H1 (cell line): ENCODE results near the gene GXYLT1. TPM values are rescaled to one million over a fixed set of nuclear protein-coding genes. Genes with fewer than 3 reads are reported as not detected.

ENCODE experiments used
- CTCF ChIA-PET: fragments of 300-600 bp; sonication (Branson Sonifier 250); formaldehyde crosslinking; loops from one replicate; lab custom pipeline; 2021; ENCODE audit not compliant: partially characterized antibody; lab: Charles Lee
- POLR2A ChIA-PET: fragments of 300-600 bp; sonication (Branson Sonifier 250); formaldehyde crosslinking; loops from one replicate; lab custom pipeline; 2021; ENCODE audit warnings: inconsistent platforms; ENCODE audit not compliant: partially characterized antibody; lab: Charles Lee
- DNase-seq, 2 experiments: peaks; one replicate each; pipeline versions ENCODE4 v3.0.0 to v3.0.0-alpha.2; 2010 to 2022; ENCODE audit warnings: low spot score in 2 of 2, low read depth in 1 of 2, mixed read lengths in 1 of 2
- FAIRE-seq: peaks from 2 replicates; lab custom pipeline; 2011; peaks lifted over from hg19 to GRCh38; lab: Jason Lieb, UNC
- H2AFZ ChIP-seq: 2 replicates; pipeline ENCODE4 v1.8.1; 2012; ENCODE audit warnings: low read length, inconsistent platforms
- H2AK5ac ChIP-seq: 2 replicates; pipeline ENCODE4 v1.6.1; 2013; ENCODE audit warnings: low read depth, low read length
- H2BK120ac ChIP-seq: replicated peaks from 2 replicates; pipeline ENCODE3; 2013; ENCODE audit warnings: low read depth, low read length, inconsistent platforms
- H2BK12ac ChIP-seq: 2 replicates; pipeline ENCODE4 v1.6.1; 2013; ENCODE audit warnings: low read depth, low read length
- H2BK15ac ChIP-seq: 2 replicates; pipeline ENCODE4 v1.6.1; 2013; ENCODE audit warnings: low read length
- H2BK20ac ChIP-seq: 2 replicates; pipeline ENCODE4 v1.6.1; 2013; ENCODE audit warnings: low read length
- H2BK5ac ChIP-seq: 2 replicates; pipeline ENCODE4 v1.6.1; 2013; ENCODE audit warnings: low read depth, low read length
- H3K14ac ChIP-seq: 2 replicates; pipeline ENCODE4 v1.6.1; 2013; ENCODE audit warnings: inconsistent platforms; ENCODE audit not compliant: insufficient read length
- H3K18ac ChIP-seq: 2 replicates; pipeline ENCODE4 v1.6.1; 2013; ENCODE audit warnings: low read length; ENCODE audit errors: extremely low read depth
- H3K23ac ChIP-seq: 2 replicates; pipeline ENCODE4 v1.6.1; 2013; ENCODE audit warnings: inconsistent platforms; ENCODE audit not compliant: insufficient read length
- H3K23me2 ChIP-seq: 2 replicates; pipeline ENCODE4 v1.6.1; 2013; ENCODE audit warnings: low read depth, low read length
- H3K27ac ChIP-seq: 2 replicates; pipeline ENCODE4 v1.6.1; 2011; ENCODE audit warnings: low read depth, low read length, inconsistent platforms
- H3K27me3 ChIP-seq, 4 experiments: replicated peaks in 1 of 4; 1 replicate in 1 of 4; 2 replicates in 3 of 4; pipeline versions ENCODE4 v1.6.1 to v1.8.1; 2011 to 2013; ENCODE audit warnings: low read length in 3 of 4, mild to moderate bottlenecking in 3 of 4, inconsistent platforms in 2 of 4, mixed read lengths in 2 of 4, moderate library complexity in 1 of 4; ENCODE audit not compliant: control insufficient read depth in 3 of 4, insufficient read depth in 3 of 4; ENCODE audit errors: extremely low read depth in 1 of 4
- H3K36me3 ChIP-seq, 4 experiments: 2 replicates each; pipeline versions ENCODE4 v1.6.1 to v1.8.1; 2011 to 2013; ENCODE audit warnings: mild to moderate bottlenecking in 4 of 4, low read length in 3 of 4, moderate library complexity in 2 of 4, control low read depth in 1 of 4, inconsistent platforms in 1 of 4; ENCODE audit not compliant: insufficient read depth in 4 of 4, control insufficient read depth in 2 of 4
- H3K4ac ChIP-seq: replicated peaks from 2 replicates; pipeline ENCODE3; 2013; ENCODE audit warnings: low read length, low read depth, mixed read lengths, inconsistent platforms; ENCODE audit not compliant: insufficient read length
- H3K4me1 ChIP-seq, 4 experiments: replicated peaks in 1 of 4; 1 replicate in 1 of 4; 2 replicates in 3 of 4; pipeline versions ENCODE4 v1.6.1 to v1.8.1; 2011 to 2013; ENCODE audit warnings: low read length in 3 of 4, inconsistent platforms in 2 of 4, mixed read lengths in 1 of 4; ENCODE audit not compliant: insufficient read depth in 4 of 4, control insufficient read depth in 3 of 4
- H3K4me2 ChIP-seq, 2 experiments: 2 replicates each; pipeline versions ENCODE4 v1.6.1 to v1.8.1; 2011 to 2013; ENCODE audit warnings: low read depth in 2 of 2, low read length in 2 of 2, control low read depth in 1 of 2, inconsistent platforms in 1 of 2, mild to moderate bottlenecking in 1 of 2; ENCODE audit not compliant: insufficient read depth in 1 of 2
- H3K4me3 ChIP-seq, 4 experiments: fragments of 200-600, 300-600 bp in 1 of 4; sonication (generic), shearing (Covaris generic), sonication (Bioruptor Twin) in 1 of 4; 2 replicates each; pipeline versions ENCODE4 v1.5.1 to v1.8.1; 2011 to 2016; ENCODE audit warnings: low read length in 4 of 4, low read depth in 3 of 4, control low read depth in 2 of 4, inconsistent platforms in 2 of 4, mild to moderate bottlenecking in 2 of 4, mixed read lengths in 1 of 4, moderate library complexity in 1 of 4; ENCODE audit not compliant: insufficient read depth in 2 of 4; ENCODE audit errors: extremely low read depth in 1 of 4
- H3K56ac ChIP-seq: replicated peaks from 2 replicates; pipeline ENCODE3; 2013; ENCODE audit warnings: low read depth, mild to moderate bottlenecking, mixed read lengths, low read length, inconsistent platforms; ENCODE audit not compliant: insufficient read length
- H3K79me1 ChIP-seq: 2 replicates; pipeline ENCODE4 v1.6.1; 2013; ENCODE audit warnings: low read depth, low read length, control low read depth
- H3K79me2 ChIP-seq, 2 experiments: 2 replicates each; pipeline versions ENCODE4 v1.6.1 to v1.8.1; 2012 to 2013; ENCODE audit warnings: low read length in 2 of 2, mild to moderate bottlenecking in 2 of 2, inconsistent platforms in 1 of 2; ENCODE audit not compliant: insufficient read depth in 2 of 2, control insufficient read depth in 1 of 2
- H3K9ac ChIP-seq, 4 experiments: replicated peaks in 1 of 4; 1 replicate in 1 of 4; 2 replicates in 3 of 4; pipeline versions ENCODE4 v1.6.1 to v1.8.1; 2011 to 2013; ENCODE audit warnings: low read depth in 3 of 4, low read length in 3 of 4, control low read depth in 2 of 4, mild to moderate bottlenecking in 2 of 4, moderate library complexity in 2 of 4, inconsistent platforms in 1 of 4; ENCODE audit errors: extremely low read depth in 1 of 4
- H3K9me3 ChIP-seq, 2 experiments: 2 replicates each; pipeline versions ENCODE4 v1.6.1 to v1.8.1; 2012 to 2013; ENCODE audit warnings: mild to moderate bottlenecking in 2 of 2, moderate library complexity in 2 of 2, control low read depth in 1 of 2, inconsistent platforms in 1 of 2, low read depth in 1 of 2, low read length in 1 of 2, mixed read lengths in 1 of 2; ENCODE audit not compliant: insufficient read depth in 2 of 2
- H4K20me1 ChIP-seq, 2 experiments: replicated peaks in 1 of 2; 2 replicates each; pipeline versions ENCODE3 to v1.8.1; 2011 to 2013; ENCODE audit warnings: inconsistent platforms in 2 of 2, low read length in 2 of 2, mild to moderate bottlenecking in 1 of 2; ENCODE audit not compliant: insufficient read depth in 2 of 2, control insufficient read depth in 1 of 2
- H4K5ac ChIP-seq: 2 replicates; pipeline ENCODE4 v1.6.1; 2013; ENCODE audit warnings: low read length, low read depth, mixed read lengths, inconsistent platforms; ENCODE audit not compliant: insufficient read length
- H4K8ac ChIP-seq: 2 replicates; pipeline ENCODE4 v1.8.0; 2013; ENCODE audit warnings: mild to moderate bottlenecking, moderate library complexity, low read length, inconsistent platforms; ENCODE audit not compliant: insufficient read depth; ENCODE audit errors: extremely low read depth
- H4K91ac ChIP-seq: replicated peaks from 2 replicates; pipeline ENCODE3; 2013; ENCODE audit warnings: low read length, mixed read lengths, inconsistent platforms; ENCODE audit not compliant: insufficient read length
- ATF3 ChIP-seq: IDR thresholded peaks from 2 replicates; pipeline ENCODE4 v1.6.1; 2011; ENCODE audit warnings: low read depth, mild to moderate bottlenecking, low read length; ENCODE audit not compliant: insufficient read depth
- CBX5 ChIP-seq: fragments of 300-800, 300-1000 bp; sonication (generic); IDR thresholded peaks from 2 replicates; pipeline ENCODE4 v1.7.1; 2016; ENCODE audit warnings: antibody characterized with exemption, low read length, low read depth
- CREB1 ChIP-seq: IDR thresholded peaks from 2 replicates; pipeline ENCODE4 v1.6.1; 2012; ENCODE audit warnings: inconsistent platforms
- JUND ChIP-seq: IDR thresholded peaks from 2 replicates; pipeline ENCODE4 v1.6.1; 2011; ENCODE audit warnings: mild to moderate bottlenecking, improper control_type of control experiment, low read length
- KDM5A ChIP-seq: fragments of 200-600 bp; IDR thresholded peaks from 2 replicates; pipeline ENCODE4 v1.7.1; 2012; ENCODE audit warnings: mild to moderate bottlenecking, low read length, inconsistent platforms, mixed read lengths
- ZNF274 ChIP-seq: IDR thresholded peaks from 2 replicates; pipeline ENCODE4 v1.7.0; 2012; ENCODE audit warnings: low read length, borderline replicate concordance; ENCODE audit errors: extremely low read depth
- WGBS, 2 experiments: shearing (Covaris generic) in 1 of 2; methylation state at CpG; one replicate each; pipeline versions ENCODE4 v1.1.6 to v1.1.7; 2013 to 2015; ENCODE audit warnings: low lambda C conversion rate in 2 of 2, mixed read lengths in 2 of 2, inconsistent platforms in 1 of 2, low coverage in 1 of 2, missing lambda C conversion rate in 1 of 2; ENCODE audit not compliant: insufficient replicate concordance in 2 of 2, insufficient coverage in 1 of 2, insufficient read length in 1 of 2; ENCODE audit errors: extremely low coverage in 1 of 2, missing lambda C conversion rate in 1 of 2; 5-methylcytosine and 5-hydroxymethylcytosine counted together
- polyA plus RNA-seq, 7 experiments: library from polyadenylated mRNA; depleted of rRNA in 3 of 7; stranded (reverse) in 5 of 7; unstranded in 2 of 7; fragments of >200 nt in 5 of 7; fragments of 200-250 nt in 2 of 7; gene quantifications; 1 replicate in 5 of 7; 2 replicates in 1 of 7; 4 replicates in 1 of 7; pipeline versions ENCODE4 v1.2.1 to v1.2.3, GENCODE V29; 2011 to 2013; ENCODE audit warnings: missing spikeins in 2 of 7, mixed read lengths in 2 of 7
- total RNA-seq: library from RNA; stranded (reverse); fragmentation: NEBNext Ultra II Directional; extraction: Animal tissue kit (Norgen Biotek cat#: 25700); gene quantifications from 2 replicates; pipeline ENCODE4 v1.2.1, GENCODE V29; 2021

The GXYLT1 gene
- total and polyA plus RNA-seq, 2 of the 8 experiments (the other 6 are each of a cell fraction or from before 2014, with no cell fraction given): 3.1 to 10.7 TPM

DNA sequence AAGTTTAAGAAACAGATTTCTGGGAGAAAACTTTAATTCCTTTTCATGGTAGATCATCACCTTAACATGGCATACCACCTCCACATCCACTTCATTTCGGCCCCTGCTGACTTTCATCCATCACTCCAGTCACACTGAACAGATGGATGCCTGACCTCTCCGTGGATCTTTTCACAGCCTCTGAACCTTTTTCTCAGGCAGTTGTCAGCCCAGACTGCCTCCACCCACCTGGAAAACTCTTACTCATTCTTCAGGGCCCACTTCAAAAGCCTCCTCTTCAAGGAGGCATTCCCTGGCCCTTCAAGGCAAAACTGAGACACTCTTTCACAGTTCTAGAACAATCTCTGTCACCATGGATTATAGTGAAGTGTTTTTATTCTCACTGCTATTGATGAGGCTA lies 52.9 kb downstream of the GXYLT1 start:
- Histone ChIP-seq H3K27me3 (no peaks in the 10 kb centered on the region), H3K4me3 (no peak overlapping the region), H2AK5ac (no peak overlapping the region), H4K20me1 (no peaks in the 10 kb centered on the region), H3K23ac (no peak overlapping the region), H3K79me2 (no peaks in the 10 kb centered on the region), H2BK20ac (no peak overlapping the region), H3K14ac (no peak overlapping the region), H2BK12ac (no peak overlapping the region), H3K4me2 (no peak overlapping the region), H3K4me1 (peaks cover 0 to 3% (median 0%) of the 10 kb centered on the region in 4 experiments; a peak in 1 of 7 replicates), H3K56ac (no peak overlapping the region), H3K27ac (no peak overlapping the region), H3K36me3 (no peaks in the 10 kb centered on the region), H2BK5ac (no peak overlapping the region), H3K9me3 (no peaks in the 10 kb centered on the region), H2AFZ (no peak overlapping the region), H3K79me1 (no peaks in the 10 kb centered on the region), H3K18ac (no peak overlapping the region), H3K23me2 (no peaks in the 10 kb centered on the region), H3K4ac (no peak overlapping the region), H2BK120ac (no peak overlapping the region), H4K5ac (no peak overlapping the region), H3K9ac (no peak overlapping the region), H4K8ac (no peak overlapping the region), H2BK15ac (no peak overlapping the region), H4K91ac (no peak overlapping the region)
- ChIA-PET POLR2A (no interaction called here), CTCF (no interaction called here)
- FAIRE-seq: no peak
- WGBS, 2 experiments: 89% methylated on average over 2 of the region's 2 CpGs; no CpG with 5 or more reads in 1 of the 2 experiments
- DNase-seq: no peak
- TF ChIP-seq CBX5 (no peak), ATF3 (no peak), CREB1 (no peak), JUND (no peak), ZNF274 (no peak), KDM5A (no peak)
